A204.1 (cell line): ENCODE data around the gene ALDH1A2.
A peak's percentile ranks its signal among the peaks of the same experiment; 100 is the strongest.
"Not testable (repeated sequence)": the region's sequence is repeated elsewhere in the genome, so short reads cannot be mapped to it uniquely, and the experiment has no call there.

Experiments
- FAIRE-seq: peaks from 2 replicates; lab custom pipeline; 2012; peaks lifted over from hg19 to GRCh38; lab: Jason Lieb, UNC

The ALDH1A2 gene

DNA sequence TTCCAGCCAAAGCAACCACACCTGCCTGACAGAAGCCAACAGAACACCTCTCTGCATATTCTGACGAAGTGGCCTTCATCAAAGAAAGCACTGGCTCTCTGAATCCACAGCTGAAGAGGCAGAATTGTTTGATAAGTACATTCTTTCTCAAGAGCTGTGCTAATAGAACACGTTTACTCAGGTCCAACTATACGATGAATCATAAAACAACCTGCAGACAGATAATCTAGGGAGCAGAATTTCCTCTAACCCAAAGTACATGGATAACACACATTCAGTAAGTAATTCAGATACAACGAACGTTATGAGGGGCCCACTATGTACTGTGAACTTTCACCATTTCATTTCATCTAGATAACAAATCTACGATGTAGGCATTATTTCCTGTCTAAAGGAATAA lies 25.4 kb downstream of the ALDH1A2 start:
- no peak for FAIRE-seq

DNA sequence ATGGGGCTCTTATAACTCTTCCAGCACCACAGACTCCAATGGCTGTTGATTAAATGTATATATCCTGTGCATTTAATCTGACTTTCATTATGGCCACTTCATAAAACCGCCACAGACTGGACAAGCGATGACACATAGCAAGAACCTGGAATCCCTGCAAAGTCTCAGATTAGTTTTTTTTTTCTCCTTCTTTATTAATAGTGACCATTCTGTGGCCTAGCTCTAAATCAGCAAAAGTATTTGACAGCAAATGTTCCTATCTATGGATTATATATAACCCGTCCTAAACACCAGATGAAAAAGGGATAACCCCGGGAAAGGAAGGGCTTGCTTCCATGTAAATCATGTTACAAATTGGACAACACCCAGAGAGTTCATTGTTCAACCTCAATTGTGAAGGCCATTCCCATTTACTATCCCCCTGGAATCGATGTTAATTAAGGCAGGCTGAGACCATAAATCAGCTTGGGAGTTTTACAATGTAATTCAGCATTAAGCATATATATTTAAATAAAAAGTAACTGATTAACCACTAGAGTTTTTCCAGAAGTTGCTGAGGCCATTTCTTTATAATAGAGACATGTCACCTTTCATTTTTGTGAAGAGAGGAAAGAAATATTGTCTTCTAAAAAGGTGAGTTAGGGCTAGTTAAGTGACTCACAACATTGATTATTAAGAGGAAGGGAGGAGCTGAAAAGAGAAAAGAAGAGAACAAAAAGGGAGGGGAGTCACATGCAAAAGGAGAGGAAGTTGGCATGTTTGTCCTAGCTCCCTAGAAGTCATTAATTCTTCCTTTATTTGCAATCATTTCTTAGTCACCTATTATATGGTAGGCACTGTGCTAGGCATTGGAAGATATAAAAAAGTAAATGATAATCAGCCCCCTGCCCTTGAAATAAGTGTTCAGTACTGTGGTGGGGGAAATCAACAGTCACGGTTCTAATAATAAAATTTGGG lies 26.2 kb downstream of the ALDH1A2 start:
- no peak for FAIRE-seq

DNA sequence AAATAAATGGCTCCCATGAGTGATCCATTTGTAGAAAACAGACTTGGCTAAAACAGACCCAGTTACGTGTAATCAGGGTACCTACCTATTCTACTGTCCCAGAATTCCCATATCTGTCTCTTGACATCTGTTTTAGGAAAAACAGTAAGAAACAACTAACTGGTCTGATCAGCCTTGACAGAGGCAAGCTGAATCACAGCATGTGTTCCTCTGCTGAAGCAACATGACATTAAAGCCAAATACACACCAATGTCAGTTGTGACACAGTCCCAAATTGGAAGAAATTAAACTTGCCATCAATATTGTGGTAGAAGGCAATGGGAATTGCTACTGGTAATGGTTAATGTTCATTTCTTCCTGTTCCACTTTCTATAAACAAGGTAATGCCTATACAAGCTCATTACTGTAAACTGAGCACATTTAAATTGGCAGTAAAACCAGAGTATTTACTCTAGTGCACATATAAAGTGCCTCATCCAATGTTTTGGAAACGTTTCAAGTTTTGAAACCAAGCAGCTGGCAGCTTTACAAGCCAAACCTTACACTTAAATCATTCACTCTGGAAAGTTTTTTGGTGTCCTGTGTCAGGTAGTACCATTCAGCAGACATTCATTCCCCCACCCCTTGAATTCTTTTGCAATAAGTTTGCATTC lies 27.0 kb downstream of the ALDH1A2 start:
- no peak for FAIRE-seq

DNA sequence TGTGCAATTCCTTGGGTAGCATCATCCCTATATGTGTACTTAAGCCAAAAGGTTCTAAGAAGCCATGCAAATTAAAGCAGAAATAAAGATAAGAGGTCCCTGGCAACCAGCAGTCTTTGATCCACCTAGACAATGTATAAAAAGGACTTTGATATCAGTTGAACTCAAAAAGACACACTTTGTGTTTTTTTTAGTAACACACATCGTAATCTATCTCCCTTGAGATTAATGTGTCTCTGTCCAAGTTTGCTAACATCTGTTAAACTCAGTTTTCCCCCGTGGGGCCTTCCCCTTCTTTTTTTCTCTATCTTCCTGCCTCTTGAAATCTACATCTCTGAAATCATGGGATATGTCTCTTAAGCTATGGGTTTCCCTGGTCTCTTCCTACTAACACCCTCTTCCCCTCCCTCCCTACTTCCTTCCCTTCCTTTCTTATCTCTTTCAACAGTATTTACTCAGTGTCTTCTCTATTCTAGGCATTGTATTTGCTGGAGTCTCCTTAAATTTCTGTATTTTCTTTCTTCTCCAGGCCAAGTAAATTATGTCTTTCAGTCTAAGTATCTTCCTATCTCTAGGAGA lies 27.7 kb downstream of the ALDH1A2 start:
- FAIRE-seq = no peak

DNA sequence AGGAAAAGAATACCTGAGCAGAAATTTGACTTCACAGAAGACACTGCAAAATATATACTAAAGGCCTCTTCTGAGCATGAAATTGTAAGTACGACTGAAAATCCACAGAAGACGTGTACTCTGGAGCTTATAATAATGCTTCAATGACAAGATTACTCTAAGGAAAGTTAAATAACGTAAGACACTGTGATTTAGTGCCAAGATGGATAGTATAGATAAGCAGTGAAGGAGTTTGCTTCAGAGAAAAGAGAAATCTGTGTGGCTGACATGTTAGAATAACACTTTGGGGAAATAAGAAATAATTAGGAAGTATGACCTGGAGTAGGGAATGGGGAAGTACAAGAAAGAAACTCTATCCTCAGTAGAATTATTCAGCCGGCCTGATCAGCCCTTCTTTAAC lies 28.9 kb downstream of the ALDH1A2 start:
- FAIRE-seq = no peak

DNA sequence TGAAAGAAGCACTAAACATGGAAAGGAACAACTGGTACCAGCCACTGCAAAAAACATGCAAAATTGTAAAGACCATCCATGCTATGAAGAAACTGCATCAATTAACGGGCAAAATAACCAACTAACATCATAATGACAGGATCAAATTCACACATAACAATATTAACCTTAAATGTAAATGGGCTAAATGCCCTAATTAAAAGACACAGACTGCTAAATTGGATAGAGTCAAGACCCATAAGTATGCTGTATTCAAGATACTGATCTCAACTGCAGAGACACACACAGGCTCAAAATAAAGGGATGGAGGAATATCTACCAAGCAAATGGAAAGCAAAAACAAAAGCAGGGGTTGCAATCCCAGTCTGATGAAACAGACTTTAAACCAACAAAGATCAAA lies 37.1 kb downstream of the ALDH1A2 start:
- FAIRE-seq = not testable (repeated sequence)

DNA sequence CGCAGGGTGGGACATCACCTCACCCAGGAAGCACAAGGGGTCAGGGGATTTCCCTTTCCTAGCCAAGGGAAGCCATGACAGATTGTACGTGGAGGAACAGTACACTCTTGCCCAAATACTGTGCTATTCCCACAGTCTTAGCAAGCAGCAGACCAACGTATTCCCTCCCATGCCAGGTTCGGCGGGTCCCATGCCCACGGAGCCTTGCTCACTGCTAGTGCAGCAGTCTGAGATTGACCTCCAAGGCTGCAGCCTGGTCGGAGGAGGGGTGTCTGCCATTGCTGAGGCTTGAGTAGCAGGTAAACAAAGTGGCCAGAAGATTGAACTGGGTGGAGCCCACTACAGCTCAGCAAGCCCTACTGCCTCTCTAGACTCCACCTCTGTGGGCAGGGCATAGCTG lies 39.0 kb downstream of the ALDH1A2 start:
- FAIRE-seq = no peak

DNA sequence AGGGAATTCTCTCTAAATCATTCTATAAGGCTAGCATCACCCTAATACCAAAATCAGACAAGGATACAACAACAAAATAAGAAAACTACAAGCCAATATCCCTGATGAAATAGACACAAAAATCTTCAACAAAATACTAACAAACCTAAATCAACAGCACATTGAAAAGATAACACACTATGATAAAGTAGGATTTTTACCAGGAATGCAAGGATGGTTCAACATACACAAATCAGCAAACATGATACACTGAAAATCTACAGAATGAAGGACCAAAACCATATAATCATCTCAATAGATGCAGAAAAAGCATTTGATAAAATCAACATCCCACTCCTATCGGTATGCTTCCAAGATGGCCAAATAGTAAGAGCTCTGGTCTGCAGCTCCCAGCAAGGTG lies 39.5 kb downstream of the ALDH1A2 start:
- no peak for FAIRE-seq

DNA sequence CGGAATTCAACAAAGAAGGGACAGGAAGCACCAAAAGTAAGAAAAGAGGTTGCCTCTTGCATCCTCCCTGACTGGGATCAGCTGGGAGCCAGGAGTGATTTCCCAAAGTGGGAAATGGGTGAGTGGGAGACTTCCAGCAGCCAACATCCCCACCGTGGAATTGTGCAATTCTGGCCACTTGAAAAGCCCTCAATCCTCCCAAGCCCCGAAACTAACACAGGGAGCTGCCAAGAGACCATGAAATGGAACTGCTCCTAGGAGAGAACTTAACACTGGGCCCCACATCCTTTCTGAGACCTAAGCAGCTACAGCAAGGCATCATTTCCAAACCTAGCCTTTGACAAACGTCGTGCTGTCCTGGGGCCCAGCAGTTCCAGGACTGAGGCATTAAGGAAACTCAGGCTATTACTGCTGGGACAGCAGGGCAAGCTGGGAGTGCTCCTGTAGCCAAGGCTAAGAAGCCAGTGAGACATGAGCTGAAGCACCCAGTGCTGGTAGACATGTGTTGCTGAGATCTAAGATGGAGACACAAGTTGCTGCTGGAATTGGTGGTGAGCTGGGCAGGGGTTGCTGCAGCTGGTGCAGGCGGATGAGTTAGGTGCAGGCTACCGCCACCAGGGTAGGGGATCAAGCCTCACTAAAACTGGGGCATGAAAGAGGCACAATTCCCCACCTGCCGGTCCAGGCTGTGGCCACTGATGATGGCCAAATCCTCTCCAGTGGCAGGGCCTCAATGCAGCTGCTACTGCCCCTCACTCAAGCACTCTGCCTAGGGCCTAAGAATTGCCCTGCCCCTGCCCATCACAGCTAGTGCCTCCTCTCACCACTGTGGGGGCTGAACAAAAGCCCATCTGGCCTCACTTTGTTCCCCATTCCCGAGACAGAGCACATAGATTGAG lies 43.9 kb downstream of the ALDH1A2 start:
- no peak for FAIRE-seq

DNA sequence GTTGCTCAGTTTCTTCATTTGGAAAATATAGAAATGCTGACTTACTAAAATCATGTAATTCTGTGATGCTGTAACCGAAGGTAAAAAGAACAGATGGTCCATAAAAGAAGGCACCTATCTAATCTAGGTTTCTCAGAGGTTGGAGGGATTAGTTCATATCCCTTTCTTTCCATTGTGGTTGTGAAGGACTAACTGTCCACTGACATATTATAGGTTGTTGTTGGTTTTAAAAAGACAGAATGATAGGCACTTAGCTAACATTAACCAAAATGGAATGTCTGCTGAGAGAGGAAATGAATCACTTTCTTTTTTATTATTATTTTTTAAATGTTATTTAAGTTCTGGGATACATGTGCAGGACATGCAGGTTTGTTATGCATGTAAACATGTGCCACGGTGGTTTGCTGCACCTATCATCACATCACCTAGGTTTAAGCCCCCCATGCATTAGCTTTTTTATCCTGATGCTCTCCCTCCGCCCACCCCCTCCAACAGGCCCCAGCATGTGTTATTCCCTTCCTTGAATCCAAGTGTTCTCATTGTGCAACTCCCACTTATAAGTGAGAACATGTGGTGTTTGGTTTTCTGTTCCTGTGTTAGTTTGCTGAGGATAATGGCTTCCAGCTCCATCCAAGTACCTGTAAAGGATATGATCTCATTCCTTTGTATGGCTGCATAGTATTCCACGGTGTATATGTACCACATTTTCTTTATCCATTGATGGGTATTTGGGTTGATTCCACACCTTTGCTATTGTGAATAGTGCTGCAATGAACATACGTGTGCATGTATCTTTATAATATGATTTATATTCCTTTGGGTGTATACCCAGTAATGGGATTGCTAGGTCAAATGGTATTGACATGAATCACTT lies 45.8 kb downstream of the ALDH1A2 start:
- FAIRE-seq = no peak

DNA sequence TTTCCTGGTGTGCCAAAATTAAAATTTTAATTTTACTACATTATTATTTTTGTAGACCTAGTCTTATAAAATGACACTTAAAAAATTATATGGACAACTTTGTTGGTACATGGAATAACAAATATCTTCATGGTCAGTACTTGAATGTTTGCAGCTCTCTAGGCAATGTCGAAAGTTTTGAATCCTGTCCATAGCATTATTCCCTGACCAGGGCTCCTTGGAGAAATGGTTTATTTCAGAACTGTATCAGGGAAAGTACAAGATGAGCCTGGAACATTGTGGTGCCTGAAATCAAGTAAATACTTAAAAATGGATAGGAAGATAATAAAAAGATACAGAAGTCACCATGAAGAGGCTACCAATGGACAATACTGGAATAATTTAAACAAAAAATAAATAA lies 47.6 kb downstream of the ALDH1A2 start:
- no peak for FAIRE-seq

DNA sequence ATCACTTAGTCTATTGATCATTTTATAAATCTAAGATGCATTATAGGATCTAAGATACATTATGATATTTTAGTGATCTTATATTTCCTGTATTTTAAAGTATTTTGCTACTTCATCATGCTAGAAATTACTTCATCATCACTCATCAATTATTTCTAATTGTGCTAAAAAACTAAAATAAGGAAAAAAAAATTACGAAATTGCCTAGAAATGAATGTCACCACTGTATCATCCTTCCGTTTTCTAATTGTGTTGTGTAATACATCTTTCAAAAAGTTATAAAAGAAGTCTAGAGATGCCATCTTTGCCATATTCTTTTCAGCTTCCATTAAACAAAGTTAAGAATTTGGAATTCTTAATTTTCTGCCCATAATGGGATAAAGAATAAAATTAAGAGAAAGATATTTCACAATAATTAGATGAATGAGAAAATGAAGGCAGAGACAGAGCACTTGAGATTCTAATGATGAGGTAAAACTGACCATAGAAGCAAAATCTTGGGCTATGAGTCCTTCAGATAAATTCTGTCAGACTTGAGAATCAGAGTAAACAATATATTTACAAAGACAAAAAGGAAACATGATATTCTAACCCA lies 48.8 kb downstream of the ALDH1A2 start:
- peak; percentile 6 for FAIRE-seq

DNA sequence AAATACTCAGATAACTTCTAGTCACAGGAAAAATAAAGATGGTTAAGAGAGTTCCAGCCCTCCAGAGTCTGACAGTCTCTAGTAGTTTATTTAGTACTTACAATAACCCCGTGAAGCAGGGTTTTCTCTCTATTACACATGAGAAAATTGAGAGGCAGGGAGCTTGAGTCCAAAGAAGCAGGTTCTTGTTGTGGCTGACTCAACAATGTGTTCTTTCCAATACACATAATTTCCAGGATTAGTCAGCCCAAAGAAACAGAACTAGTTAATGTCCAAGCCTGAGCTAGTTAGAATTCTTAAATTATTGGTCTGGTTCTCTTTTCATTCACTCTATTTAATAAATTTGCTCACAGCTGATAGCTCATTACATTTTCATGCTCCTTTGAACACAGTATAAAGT lies 49.9 kb downstream of the ALDH1A2 start:
- FAIRE-seq = no peak

DNA sequence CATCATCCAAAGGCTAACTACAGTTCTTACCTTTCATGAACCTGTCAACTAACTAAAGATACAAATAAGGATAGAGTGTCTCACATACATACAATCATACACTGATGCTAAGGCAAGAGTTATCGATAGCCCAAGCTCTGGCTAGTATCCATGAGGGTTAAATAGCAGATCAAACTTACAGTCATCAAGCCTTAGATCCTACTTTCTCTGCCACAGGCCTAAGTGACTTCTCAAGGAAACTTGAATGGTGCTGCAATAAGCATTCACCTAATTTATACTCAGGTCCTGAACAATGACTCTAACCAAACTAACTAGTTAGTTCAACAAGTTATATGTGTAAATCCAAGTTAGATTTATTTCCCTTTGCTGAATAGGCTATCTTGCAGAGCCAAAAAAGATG lies 51.0 kb downstream of the ALDH1A2 start:
- no peak for FAIRE-seq

DNA sequence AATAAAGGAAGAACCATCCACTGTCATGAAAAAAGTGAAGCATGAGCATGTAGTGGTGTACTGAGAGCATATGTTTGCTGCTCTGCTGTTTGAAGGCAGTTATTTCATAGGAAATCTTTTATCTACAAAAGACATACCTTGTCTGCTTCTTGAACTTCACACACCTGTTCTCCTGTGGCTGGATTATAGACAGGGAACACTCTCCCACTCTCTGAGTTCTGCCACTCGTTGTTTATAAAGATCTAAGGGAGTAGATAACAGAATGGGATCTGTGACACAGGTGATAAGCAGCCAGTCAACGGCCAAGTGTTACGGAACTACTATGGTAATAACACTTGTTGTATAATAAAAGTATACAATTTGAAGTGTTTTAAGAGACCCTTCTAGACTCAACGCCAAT lies 51.5 kb downstream of the ALDH1A2 start:
- no peak for FAIRE-seq

DNA sequence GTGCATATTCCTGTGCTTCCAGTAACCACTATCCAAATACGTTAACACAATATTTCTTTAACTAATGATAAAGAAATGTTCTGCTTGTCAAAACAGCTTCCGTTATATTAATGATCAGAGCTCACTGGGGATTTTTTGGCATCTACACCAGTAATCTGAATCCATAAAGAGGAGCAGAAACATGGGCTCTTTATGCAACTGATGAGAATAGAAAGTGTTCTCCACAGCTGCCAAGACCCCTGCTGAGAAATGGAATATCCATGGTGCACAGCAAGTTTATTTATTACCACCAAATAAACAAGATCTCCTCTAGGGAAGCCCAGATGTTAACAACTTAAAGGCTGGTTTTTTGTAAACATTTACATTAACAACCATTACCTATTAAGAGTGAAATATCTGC lies 54.5 kb downstream of the ALDH1A2 start:
- FAIRE-seq = no peak

DNA sequence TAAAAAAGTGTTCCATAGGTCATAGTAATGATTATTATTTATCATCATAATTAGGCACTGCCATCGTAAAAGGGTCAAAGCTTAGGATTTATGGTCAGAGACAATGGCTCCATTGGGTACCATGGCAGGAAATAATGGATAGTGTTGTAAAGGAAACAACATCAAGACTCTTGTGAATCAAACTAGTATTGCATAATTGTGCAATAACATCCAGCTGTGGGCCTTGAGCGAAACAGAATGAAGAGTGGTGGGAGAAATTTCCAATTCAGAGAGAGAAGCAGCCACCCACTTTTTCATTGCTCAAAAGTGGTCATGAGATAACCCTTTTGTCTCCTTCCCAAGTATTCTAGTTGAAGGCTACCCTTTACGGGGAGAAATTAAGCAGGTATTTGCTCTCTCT lies 61.7 kb downstream of the ALDH1A2 start:
- no peak for FAIRE-seq

DNA sequence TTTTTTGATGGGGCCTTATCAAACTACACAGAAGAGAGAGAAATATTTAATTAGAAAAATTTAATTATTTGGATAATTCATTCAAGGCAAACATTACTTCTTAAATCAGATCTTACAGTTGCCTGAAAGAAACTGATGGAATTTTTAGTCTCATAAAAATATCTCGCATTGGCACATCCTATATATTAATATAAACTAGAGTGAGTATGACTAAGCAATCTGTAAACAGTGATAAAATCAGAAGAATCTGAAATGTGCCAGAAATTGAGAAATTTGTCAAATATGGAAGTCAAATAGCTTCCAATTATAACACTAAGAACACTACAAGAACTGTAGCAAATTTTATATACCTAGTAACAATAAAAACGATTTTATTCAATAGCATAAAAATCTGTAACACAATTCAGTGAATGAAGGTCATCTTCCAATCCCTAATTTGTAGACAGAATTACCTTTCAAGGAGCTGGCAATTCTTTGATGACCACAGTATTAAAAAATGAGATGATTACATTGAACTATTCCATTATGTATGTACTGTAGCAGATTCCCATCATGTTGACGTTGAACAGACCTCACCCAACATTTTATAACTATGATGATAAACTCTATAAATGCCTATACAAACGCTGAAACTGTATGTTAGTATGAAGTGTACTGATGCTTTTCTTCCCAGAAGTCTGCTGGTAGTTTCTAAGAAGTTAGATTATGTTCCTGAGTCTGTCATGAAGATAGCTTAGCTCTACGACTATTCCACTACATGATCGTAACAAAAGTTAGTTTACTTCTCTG lies 63.0 kb downstream of the ALDH1A2 start:
- FAIRE-seq = no peak

DNA sequence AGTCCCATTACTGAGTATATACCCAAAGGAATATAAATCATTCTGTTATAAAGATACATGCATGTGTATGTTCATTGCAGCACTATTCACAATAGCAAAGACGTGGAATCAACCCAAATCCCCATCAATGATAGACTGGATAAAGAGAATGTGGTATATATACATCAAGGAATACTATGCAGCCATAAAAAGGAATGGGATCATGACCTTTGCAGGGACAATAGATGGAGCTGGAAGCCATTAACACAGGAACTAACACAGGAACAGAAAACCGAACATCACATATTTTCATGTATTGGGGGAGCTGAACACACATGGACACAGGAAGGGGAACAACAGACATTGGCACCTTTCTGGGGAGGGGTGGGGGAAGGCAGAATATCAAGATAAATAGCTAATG lies 65.8 kb downstream of the ALDH1A2 start:
- FAIRE-seq = not testable (repeated sequence)

DNA sequence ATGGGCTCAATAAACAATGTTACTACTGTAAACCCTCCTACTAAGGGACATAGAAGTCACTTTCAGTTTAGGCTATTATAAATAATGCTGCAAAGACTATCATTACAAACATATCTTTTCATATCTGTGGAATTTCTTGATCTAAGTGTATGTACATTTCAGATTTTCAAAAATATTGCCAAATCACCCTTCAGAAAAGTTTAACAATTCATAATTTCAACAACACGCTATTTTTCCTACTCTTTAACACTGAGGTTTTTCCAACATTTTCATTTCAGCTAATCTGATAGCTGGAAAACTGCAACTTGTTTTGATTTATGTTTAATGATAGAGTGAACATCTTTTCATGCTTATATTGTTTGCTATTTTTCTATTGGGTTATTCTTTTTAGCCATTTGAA lies 69.0 kb downstream of the ALDH1A2 start:
- FAIRE-seq = no peak
